B cell (primary cell): ENCODE measurements around the gene GAGE13.

Source experiments
- EZH2 ChIP-seq: IDR thresholded peaks from 2 replicates; pipeline ENCODE4 v1.6.1; 2012; ENCODE audit warnings: borderline replicate concordance, low read depth, mild to moderate bottlenecking, moderate library complexity, low read length; ENCODE audit not compliant: insufficient read depth, poor library complexity, severe bottlenecking
- TF ChIP-seq, protein P1 (sequence below): fragments of 200-600 bp; IDR thresholded peaks from one replicate; pipeline ENCODE4 v1.8.0; 2022; ENCODE audit warnings: antibody characterized with exemption, mild to moderate bottlenecking

- TF ChIP-seq, protein P1, sequence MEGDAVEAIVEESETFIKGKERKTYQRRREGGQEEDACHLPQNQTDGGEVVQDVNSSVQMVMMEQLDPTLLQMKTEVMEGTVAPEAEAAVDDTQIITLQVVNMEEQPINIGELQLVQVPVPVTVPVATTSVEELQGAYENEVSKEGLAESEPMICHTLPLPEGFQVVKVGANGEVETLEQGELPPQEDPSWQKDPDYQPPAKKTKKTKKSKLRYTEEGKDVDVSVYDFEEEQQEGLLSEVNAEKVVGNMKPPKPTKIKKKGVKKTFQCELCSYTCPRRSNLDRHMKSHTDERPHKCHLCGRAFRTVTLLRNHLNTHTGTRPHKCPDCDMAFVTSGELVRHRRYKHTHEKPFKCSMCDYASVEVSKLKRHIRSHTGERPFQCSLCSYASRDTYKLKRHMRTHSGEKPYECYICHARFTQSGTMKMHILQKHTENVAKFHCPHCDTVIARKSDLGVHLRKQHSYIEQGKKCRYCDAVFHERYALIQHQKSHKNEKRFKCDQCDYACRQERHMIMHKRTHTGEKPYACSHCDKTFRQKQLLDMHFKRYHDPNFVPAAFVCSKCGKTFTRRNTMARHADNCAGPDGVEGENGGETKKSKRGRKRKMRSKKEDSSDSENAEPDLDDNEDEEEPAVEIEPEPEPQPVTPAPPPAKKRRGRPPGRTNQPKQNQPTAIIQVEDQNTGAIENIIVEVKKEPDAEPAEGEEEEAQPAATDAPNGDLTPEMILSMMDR, result no peak
- no peak for TF ChIP-seq EZH2
Measured at GRCh38 chrX:49284212-49284611, 47.2 kb upstream of the GAGE13 start.
